ENCODE data around the gene PBRM1. TPM values are rescaled to one million over a fixed set of nuclear protein-coding genes. Genes with fewer than 3 reads are reported as not detected.

The PBRM1 gene
- total and polyA plus RNA-seq, 2 experiments from 2014 or later = 57.5 to 72.5 TPM

GRCh38 chr3:52600258-52600657 is 85.5 kb downstream of the PBRM1 start (continued):
- TF ChIP-seq CTCF (conservative IDR thresholded peaks at IDR 0.05; ENCODE audit: low read depth in 2 of 2) = no peak
- no peak for TF ChIP-seq ZNF462 (CRISPR knock-in tag; IDR thresholded peaks at IDR 0.05)
- TF ChIP-seq ZNF114 (CRISPR knock-in tag; IDR thresholded peaks at IDR 0.05) = no peak
- TF ChIP-seq EZH2phosphoT487 (IDR thresholded peaks at IDR 0.05; ENCODE audit: unreplicated experiment) = no peak
- TF ChIP-seq NANOG (IDR thresholded peaks at IDR 0.05; ENCODE audit: borderline replicate concordance) = no peak
- TF ChIP-seq JUNB (IDR thresholded peaks at IDR 0.05; ENCODE audit: unreplicated experiment) = no peak
- no peak for TF ChIP-seq STAT1 (IDR thresholded peaks at IDR 0.05; ENCODE audit: unreplicated experiment)

GRCh38 chr3:52596658-52597265 is 89.0 kb downstream of the PBRM1 start:
- Histone ChIP-seq H3K4me3 (no peak overlapping the region), H3K36me3 (ENCODE audit: insufficient read depth) (0 out of 2 replicates have a peak, but pooled peaks cover 3% of the 10 kb centered on the region), H3K79me2 (replicated peaks; ENCODE audit: insufficient read depth) (no peaks in the 10 kb centered on the region), H4K20me1 (replicated peaks; ENCODE audit: insufficient read depth) (no peaks in the 10 kb centered on the region; the same call in 1 of the 2 replicates), H3K27me3 (ENCODE audit: insufficient read depth) (no peaks in the 10 kb centered on the region), H2AFZ (no peak overlapping the region), H3K27ac (ENCODE audit: low read depth) (no peak overlapping the region), H3F3A (replicated peaks; ENCODE audit: low read depth) (no peaks in the 10 kb centered on the region), H3K4me1 (ENCODE audit: insufficient read depth) (no peaks in the 10 kb centered on the region), H3K4me2 (no peak overlapping the region), H3K9me2 (ENCODE audit: insufficient read depth) (no peaks in the 10 kb centered on the region)
- H3K27me3 Mint-ChIP-seq (ENCODE audit: insufficient read depth, low read depth, poor library complexity) = no peaks in the 10 kb centered on the region
- ATAC-seq (no peak), DNase-seq (ENCODE audit: low spot score) (no peak)
- H3K36me3 Mint-ChIP-seq (ENCODE audit: low read depth) = peaks cover 17% of the 10 kb centered on the region
- no peaks in the 10 kb centered on the region for H3K4me1 Mint-ChIP-seq
- H3K4me3 Mint-ChIP-seq = no peak overlapping the region
- peak overlapping the region; percentile 21; the same call in 1 of the 2 replicates for H3K27ac Mint-ChIP-seq
- no peaks in the 10 kb centered on the region; the same call in 2 of the 3 replicates for H3K9me3 Mint-ChIP-seq
- TF ChIP-seq ZNF331 (CRISPR knock-in tag; IDR thresholded peaks at IDR 0.05; ENCODE audit: low read depth) (no peak), ZNF462 (CRISPR knock-in tag; IDR thresholded peaks at IDR 0.05) (no peak)

All from GM23338 (cell line).